GM12878 (cell line): ENCODE measurements around the gene GSE1. TPM values are rescaled to one million over a fixed set of nuclear protein-coding genes. Genes with fewer than 3 reads are reported as not detected.

Experiments used
- BHLHE40 ChIP-seq, 2 experiments: fragments of 450-650 bp in 1 of 2; IDR thresholded peaks; 2 replicates each; pipeline ENCODE4 v1.6.1; 2011 to 2017; ENCODE audit warnings: low read depth in 2 of 2, borderline replicate concordance in 1 of 2, improper control_type of control experiment in 1 of 2, low read length in 1 of 2, mild to moderate bottlenecking in 1 of 2
- CEBPZ ChIP-seq: fragments of 150-350 bp; IDR thresholded peaks from 2 replicates; pipeline ENCODE4 v1.6.1; 2016; ENCODE audit warnings: low read depth, low read length
- CHD4 ChIP-seq: fragments of 200-600 bp; sonication (generic); IDR thresholded peaks from 2 replicates; pipeline ENCODE4 v1.6.1; 2016; ENCODE audit warnings: mild to moderate bottlenecking
- E2F8 ChIP-seq: fragments of 450-650 bp; IDR thresholded peaks from 2 replicates; pipeline ENCODE4 v1.6.1; 2018; ENCODE audit warnings: mild to moderate bottlenecking, low read depth, moderate library complexity; ENCODE audit not compliant: partially characterized antibody
- GATAD2B ChIP-seq: fragments of 450-650 bp; conservative IDR thresholded peaks from 2 replicates; pipeline ENCODE4 v1.6.1; 2017; ENCODE audit warnings: low read depth, mild to moderate bottlenecking, moderate library complexity
- IKZF1 ChIP-seq: fragments of 450-650 bp; conservative IDR thresholded peaks from 2 replicates; pipeline ENCODE4 v1.6.1; 2017; ENCODE audit warnings: antibody characterized with exemption, mild to moderate bottlenecking
- JUND ChIP-seq: IDR thresholded peaks from 2 replicates; pipeline ENCODE4 v1.6.1; 2012; ENCODE audit warnings: low read depth, mild to moderate bottlenecking, low read length, improper control_type of control experiment, moderate library complexity
- KAT2A ChIP-seq: conservative IDR thresholded peaks from 2 replicates; pipeline ENCODE4 v1.6.1; 2011; ENCODE audit warnings: low read depth, low read length; ENCODE audit not compliant: control insufficient read depth
- KDM1A ChIP-seq: fragments of 200-600 bp; sonication (generic); IDR thresholded peaks from 2 replicates; pipeline ENCODE4 v1.6.1; 2016; ENCODE audit warnings: borderline replicate concordance
- MAX ChIP-seq: IDR thresholded peaks from 2 replicates; pipeline ENCODE4 v1.6.1; 2012; ENCODE audit warnings: low read depth, low read length, improper control_type of control experiment
- NBN ChIP-seq: fragments of 450-650 bp; IDR thresholded peaks from 2 replicates; pipeline ENCODE4 v1.6.1; 2016
- NR2F1 ChIP-seq: fragments of 450-650 bp; conservative IDR thresholded peaks from 2 replicates; pipeline ENCODE4 v1.6.1; 2017; ENCODE audit warnings: mild to moderate bottlenecking
- PBX3 ChIP-seq: IDR thresholded peaks from 2 replicates; pipeline ENCODE4 v1.6.1; 2011; ENCODE audit warnings: mild to moderate bottlenecking, low read depth, low read length, moderate library complexity; ENCODE audit not compliant: insufficient replicate concordance
- RELB ChIP-seq: fragments of 450-650 bp; IDR thresholded peaks from 2 replicates; pipeline ENCODE4 v1.6.1; 2017; ENCODE audit warnings: low read depth, mild to moderate bottlenecking, moderate library complexity
- REST ChIP-seq: IDR thresholded peaks from 2 replicates; pipeline ENCODE4 v1.6.1; 2012; ENCODE audit warnings: mild to moderate bottlenecking, low read depth, low read length
- polyA plus RNA-seq, 11 experiments: library from polyadenylated mRNA; depleted of rRNA in 4 of 11; unstranded in 6 of 11; stranded (reverse) in 5 of 11; fragments of >200 nt; fragmentation: Nextera tagmentation in 4 of 11; fragmentation: Illumina TruSeq in 1 of 11; extraction: Ambion mirVana in 4 of 11; extraction: Trizol in 1 of 11; gene quantifications; 1 replicate in 1 of 11; 2 replicates in 10 of 11; pipeline versions ENCODE4 v1.2.1 to v1.2.3, GENCODE V29; 2011 to 2016; ENCODE audit warnings: inconsistent platforms in 2 of 11, missing spikeins in 2 of 11, low read depth in 1 of 11
- total RNA-seq, 4 experiments: library from RNA; depleted of rRNA in 3 of 4; stranded (reverse); fragments of >200 nt in 3 of 4; fragmentation: Illumina TruSeq in 1 of 4; extraction: Trizol in 1 of 4; gene quantifications; 2 replicates each; pipeline versions ENCODE4 v1.2.1 to v1.2.3, GENCODE V29; 2013 to 2021

GSE1 gene
- total and polyA plus RNA-seq, 10 of the 15 experiments (the other 5 are each of a cell fraction or from before 2014, with no cell fraction given): 4.6 to 58.7 (median 18.2) TPM

GRCh38 chr16:85610446-85611193 is 2.5 kb upstream of the GSE1 start (continued):
- TF ChIP-seq BHLHE40 (IDR thresholded peaks at IDR 0.05; ENCODE audit: borderline replicate concordance in 1 of 2, low read depth in 2 of 2, low read length in 1 of 2) (peak; percentile 32 to 57; a peak in 3 of 4 replicates), IKZF1 (peak; percentile 70), RELB (0 out of 2 replicates have a peak, but pooled peaks have one; percentile 23), PBX3 (peak; percentile 85), NBN (peak; percentile 57; the same call in 1 of the 2 replicates), NR2F1 (peak; percentile 59; the same call in 1 of the 2 replicates), E2F8 (no peak), REST (no peak), MAX (no peak), KAT2A (no peak), CEBPZ (no peak), KDM1A (no peak), JUND (no peak), CHD4 (no peak), GATAD2B (0 out of 2 replicates have a peak, but pooled peaks have one; percentile 53)
